HepG2 (cell line): ENCODE results near the gene ZNF20. TPM values are rescaled to one million over a fixed set of nuclear protein-coding genes. Genes with fewer than 3 reads are reported as not detected.
A peak's percentile ranks its signal among the peaks of the same experiment; 100 is the strongest.

Experiments used
- AFF4 ChIP-seq: sonication (generic); formaldehyde crosslinking; IDR thresholded peaks from 2 replicates; pipeline ENCODE4 v1.4.0; 2020; ENCODE audit warnings: missing genetic modification reagents
- ATM ChIP-seq: fragments of 450-650 bp; IDR thresholded peaks from 2 replicates; pipeline ENCODE4 v1.7.1; 2017; ENCODE audit warnings: mild to moderate bottlenecking, borderline replicate concordance
- BHLHE40 ChIP-seq: IDR thresholded peaks from 2 replicates; pipeline ENCODE4 v1.6.1; 2011; ENCODE audit warnings: low read length, improper control_type of control experiment
- CSRNP1 ChIP-seq: sonication (generic); formaldehyde crosslinking; IDR thresholded peaks from 2 replicates; pipeline ENCODE4 v1.8.1; 2023; ENCODE audit warnings: mild to moderate bottlenecking, missing genetic modification reagents
- FOSL2 ChIP-seq: sonication (generic); formaldehyde crosslinking; IDR thresholded peaks from 2 replicates; pipeline ENCODE4 v1.4.0; 2020; ENCODE audit warnings: missing genetic modification reagents
- GABPA ChIP-seq, 2 experiments: IDR thresholded peaks; 2 replicates each; pipeline ENCODE4 v1.6.1; 2011 to 2016; ENCODE audit warnings: low read depth in 2 of 2, low read length in 1 of 2, missing biosample characterization in 1 of 2, missing genetic modification characterization in 1 of 2
- HMGXB3 ChIP-seq: sonication (generic); formaldehyde crosslinking; IDR thresholded peaks from 2 replicates; pipeline ENCODE4 v1.4.0; 2020; ENCODE audit warnings: missing genetic modification reagents, borderline replicate concordance
- MAZ ChIP-seq, 2 experiments: sonication (generic) in 1 of 2; formaldehyde crosslinking in 1 of 2; IDR thresholded peaks; 2 replicates each; pipeline versions ENCODE4 v1.5.0 to v1.6.1; 2012 to 2020; ENCODE audit warnings: low read depth in 2 of 2, mild to moderate bottlenecking in 2 of 2, borderline replicate concordance in 1 of 2, improper control_type of control experiment in 1 of 2, low read length in 1 of 2, missing genetic modification reagents in 1 of 2, moderate library complexity in 1 of 2
- PCBP2 ChIP-seq: fragments of 200-400 bp; formaldehyde crosslinking; optimal IDR thresholded peaks from 2 replicates; pipeline ENCODE3; 2018; ENCODE audit warnings: low read length, low read depth; ENCODE audit not compliant: poor library complexity, severe bottlenecking
- SIX1 ChIP-seq: sonication (generic); formaldehyde crosslinking; IDR thresholded peaks from 2 replicates; pipeline ENCODE4 v1.4.0; 2020; ENCODE audit warnings: missing genetic modification reagents, borderline replicate concordance
- YEATS4 ChIP-seq: sonication (generic); formaldehyde crosslinking; IDR thresholded peaks from 2 replicates; pipeline ENCODE4 v1.4.0; 2020; ENCODE audit warnings: missing genetic modification reagents, borderline replicate concordance
- ZBTB34 ChIP-seq: sonication (generic); formaldehyde crosslinking; IDR thresholded peaks from 2 replicates; pipeline ENCODE4 v1.8.0; 2022; ENCODE audit warnings: mild to moderate bottlenecking, missing genetic modification reagents
- ZNF124 ChIP-seq: sonication (generic); formaldehyde crosslinking; IDR thresholded peaks from 2 replicates; pipeline ENCODE4 v1.4.0; 2020; ENCODE audit warnings: missing genetic modification reagents
- ZNF17 ChIP-seq: sonication (generic); formaldehyde crosslinking; IDR thresholded peaks from 2 replicates; pipeline ENCODE4 v1.5.0; 2020; ENCODE audit warnings: mild to moderate bottlenecking, missing genetic modification reagents
- ZNF607 ChIP-seq: sonication (generic); formaldehyde crosslinking; IDR thresholded peaks from 2 replicates; pipeline ENCODE4 v1.5.1; 2020; ENCODE audit warnings: missing genetic modification reagents, mild to moderate bottlenecking, borderline replicate concordance
- ZNF781 ChIP-seq: sonication (generic); formaldehyde crosslinking; IDR thresholded peaks from 2 replicates; pipeline ENCODE4 v1.5.1; 2020; ENCODE audit warnings: borderline replicate concordance, mild to moderate bottlenecking, missing genetic modification reagents; ENCODE audit errors: not compliant biosample characterization
- polyA plus RNA-seq, 8 experiments: library from polyadenylated mRNA; depleted of rRNA in 3 of 8; stranded (reverse) in 7 of 8; unstranded in 1 of 8; fragments of >200 nt; fragmentation: Illumina TruSeq in 4 of 8; extraction: Trizol in 4 of 8; gene quantifications; 2 replicates each; pipeline versions ENCODE4 v1.2.1 to v1.2.3, GENCODE V29; 2011 to 2016; ENCODE audit warnings: low read depth in 4 of 8, missing spikeins in 1 of 8, mixed read lengths in 1 of 8; ENCODE audit not compliant: insufficient read depth in 1 of 8
- total RNA-seq, 5 experiments: library from RNA; depleted of rRNA; stranded (reverse); fragments of >200 nt; fragmentation: Illumina TruSeq; extraction: Trizol; gene quantifications; 2 replicates each; pipeline ENCODE4 v1.2.3, GENCODE V29; 2016; ENCODE audit warnings: low read depth in 1 of 5

Gene ZNF20
- total and polyA plus RNA-seq, 2 of the 13 experiments (the other 11 are each of a cell fraction or from before 2014, with no cell fraction given), result 1.6 to 8.0 TPM

GRCh38 chr19:12139885-12140544 is at the start of gene ZNF20 (continued):
- TF ChIP-seq GABPA (IDR thresholded peaks at IDR 0.05; ENCODE audit: low read depth, low read length), result 0 out of 2 replicates have a peak, but pooled peaks have one; percentile 20
- TF ChIP-seq GABPA (CRISPR knock-in tag; IDR thresholded peaks at IDR 0.05; ENCODE audit: low read depth), result peak; percentile 66
- no peak for TF ChIP-seq ZNF781 (CRISPR knock-in tag)
- no peak for TF ChIP-seq PCBP2
- peak; percentile 29; the same call in 1 of the 2 replicates for TF ChIP-seq ZBTB34 (CRISPR knock-in tag)
- TF ChIP-seq ZNF124, result no peak
- no peak for TF ChIP-seq ATM
- no peak; the same call in 1 of the 2 replicates for TF ChIP-seq MAZ (IDR thresholded peaks at IDR 0.05; ENCODE audit: borderline replicate concordance, low read depth, low read length)
- 0 out of 2 replicates have a peak, but pooled peaks have one; percentile 41 for TF ChIP-seq MAZ (CRISPR knock-in tag; IDR thresholded peaks at IDR 0.05; ENCODE audit: low read depth)
- 0 out of 2 replicates have a peak, but pooled peaks have one; percentile 11 for TF ChIP-seq HMGXB3 (CRISPR knock-in tag)
- TF ChIP-seq AFF4 (CRISPR knock-in tag), result no peak
- TF ChIP-seq CSRNP1 (CRISPR knock-in tag), result 0 out of 2 replicates have a peak, but pooled peaks have one; percentile 52
- TF ChIP-seq ZNF17 (CRISPR knock-in tag), result no peak
- TF ChIP-seq YEATS4 (CRISPR knock-in tag), result peak; percentile 71; the same call in 1 of the 2 replicates
- TF ChIP-seq FOSL2 (CRISPR knock-in tag), result no peak
- no peak for TF ChIP-seq BHLHE40
- TF ChIP-seq ZNF607 (CRISPR knock-in tag), result no peak
- no peak for TF ChIP-seq SIX1 (CRISPR knock-in tag)
